ENCODE data around the gene ANKRD18B. TPM values are rescaled to one million over a fixed set of nuclear protein-coding genes. Genes with fewer than 3 reads are reported as not detected.
"Not testable (repeated sequence)": the region's sequence is repeated elsewhere in the genome, so short reads cannot be mapped to it uniquely, and the experiment has no call there.

The ANKRD18B gene
- total RNA-seq, result 10 to 100 TPM in 3 of 4 donors, 1 to 10 TPM in 1; 3.8 to 19.8 (median 10.8) TPM

- Histone ChIP-seq H3K27ac (peak within 1 kb of the TSS; percentile 61 to 87 (median 84)), H3K4me3 (peak within 1 kb of the TSS; percentile 55 to 67 (median 62)), H3K27me3 (peaks cover 0 to 61% (median 3%) of the 10 kb centered on the region in 4 donors), H3K4me1 (peaks cover 7 to 21% (median 9%) of the 10 kb centered on the region in 3 donors)
- H3K36me3 ChIP-seq; intact Hi-C loops (cut with DNase I); H3K9me3 ChIP-seq; DNase-seq: not testable (repeated sequence)
- peak in 2 of 6 experiments; percentile 13 to 14 for TF ChIP-seq CTCF (IDR thresholded peaks at IDR 0.05)
- 0% methylated on average over 4 to 6 of the region's 73 CpGs for WGBS, 2 donors
Measured at GRCh38 chr9:33523397-33524305, at the start of gene ANKRD18B. Gene ANKRD18B (plus strand): TSS chr9:33524251. CDS start chr9:33524490, 239 bp downstream.

- Histone ChIP-seq H3K27ac (no peak overlapping the region), H3K27me3 (no peaks in the 10 kb centered on the region), H3K4me3 (no peak overlapping the region), H3K9me3 (no peaks in the 10 kb centered on the region), H3K4me1 (peaks cover 0 to 34% (median 12%) of the 10 kb centered on the region in 3 donors), H3K36me3 (peaks cover 5 to 21% (median 10%) of the 10 kb centered on the region in 3 donors)
- DNase-seq, result no peak
- intact Hi-C loops (cut with DNase I), result no loop called here
- WGBS, 2 donors, result 70 to 100% methylated on average over 1 of the region's 1 CpG
- no peak for TF ChIP-seq CTCF (IDR thresholded peaks at IDR 0.05)
- no peak for TF ChIP-seq POLR2A (IDR thresholded peaks at IDR 0.05)
Measured at GRCh38 chr9:33475357-33475756, 48.7 kb upstream of the ANKRD18B start.

- Histone ChIP-seq H3K27ac (no peak overlapping the region), H3K4me3 (no peak overlapping the region), H3K36me3 (peaks cover 4 to 9% (median 4%) of the 10 kb centered on the region in 3 donors), H3K27me3 (no peaks in the 10 kb centered on the region), H3K4me1 (peaks cover 0 to 26% (median 12%) of the 10 kb centered on the region in 3 donors), H3K9me3 (no peaks in the 10 kb centered on the region)
- DNase-seq, result no peak
- intact Hi-C loops (cut with DNase I), result no loop called here
- 94 to 95% methylated on average over 9 to 10 of the region's 10 CpGs for WGBS, 2 donors
- no peak for TF ChIP-seq POLR2A (IDR thresholded peaks at IDR 0.05)
- TF ChIP-seq CTCF (IDR thresholded peaks at IDR 0.05), result no peak
Measured at GRCh38 chr9:33476503-33476902, 47.5 kb upstream of the ANKRD18B start.

- no peak for DNase-seq
- H3K4me1 ChIP-seq, result no peaks in the 10 kb centered on the region
- no peaks in the 10 kb centered on the region for H3K9me3 ChIP-seq
- intact Hi-C loops (cut with DNase I), result no loop called here
- H3K27ac ChIP-seq, result no peak overlapping the region
- TF ChIP-seq CTCF (IDR thresholded peaks at IDR 0.05) (no peak), POLR2A (IDR thresholded peaks at IDR 0.05) (no peak)
- no peaks in the 10 kb centered on the region for H3K36me3 ChIP-seq
- 65 to 68% methylated on average over 2 of the region's 2 CpGs for WGBS, 2 donors
- no peak overlapping the region for H3K4me3 ChIP-seq
- H3K27me3 ChIP-seq, result no peaks in the 10 kb centered on the region
Measured at GRCh38 chr9:33480106-33480505, 43.9 kb upstream of the ANKRD18B start.

- DNase-seq, result no peak
- H3K9me3 ChIP-seq, result no peaks in the 10 kb centered on the region
- no peaks in the 10 kb centered on the region for H3K4me1 ChIP-seq
- TF ChIP-seq POLR2A (IDR thresholded peaks at IDR 0.05) (no peak), CTCF (IDR thresholded peaks at IDR 0.05) (no peak)
- H3K36me3 ChIP-seq, result no peaks in the 10 kb centered on the region
- WGBS, 2 donors, result 91 to 96% methylated on average over 5 to 6 of the region's 6 CpGs
- no peak overlapping the region for H3K27ac ChIP-seq
- H3K4me3 ChIP-seq, result no peak overlapping the region
- intact Hi-C loops (cut with DNase I), result no loop called here
- H3K27me3 ChIP-seq, result no peaks in the 10 kb centered on the region
Measured at GRCh38 chr9:33480976-33481375, 43.1 kb upstream of the ANKRD18B start.

- H3K27ac ChIP-seq; H3K9me3 ChIP-seq; H3K4me1 ChIP-seq; H3K27me3 ChIP-seq; H3K36me3 ChIP-seq; intact Hi-C loops (cut with DNase I); DNase-seq; H3K4me3 ChIP-seq: not testable (repeated sequence)
Measured at GRCh38 chr9:33485312-33485711, 38.7 kb upstream of the ANKRD18B start.
